HCT116 (cell line): ENCODE measurements around the gene MAPRE3. TPM values are rescaled to one million over a fixed set of nuclear protein-coding genes. Genes with fewer than 3 reads are reported as not detected.

Source experiments
- ATAC-seq: fragments of 200-7000 bp; cut with Tn5 transposase; 2 replicates; pipeline ENCODE4 v1.9.1; 2020; ENCODE audit warnings: mild to moderate bottlenecking, moderate library complexity
- BruUV-seq: library from RNA; stranded (reverse); fragments of 400-500 nt; replicated peaks from 2 replicates; lab custom pipeline; 2021; lab: Mats Ljungman, UMichigan
- CTCF ChIA-PET: fragments of 300-600 bp; sonication (Branson Sonifier 250); formaldehyde crosslinking; loops from one replicate; lab custom pipeline; 2021; ENCODE audit warnings: antibody characterized with exemption; lab: Charles Lee
- POLR2A ChIA-PET: fragments of 300-600, 350-600 bp; sonication (Branson Sonifier 250); formaldehyde crosslinking; loops from one replicate; lab custom pipeline; 2021; ENCODE audit warnings: antibody characterized with exemption; lab: Charles Lee
- RAD21 ChIA-PET, 2 experiments: fragments of 300-600 bp; sonication (Branson Sonifier 250); formaldehyde crosslinking; loops; one replicate each; lab custom pipeline; 2023; ENCODE audit warnings: low total read pairs in 2 of 2; ENCODE audit not compliant: uncharacterized antibody in 2 of 2, unreplicated experiment in 2 of 2, low non-redundant PET in 1 of 2; lab: Charles Lee
- DNase-seq: peaks from one replicate; pipeline ENCODE4 v3.0.0-alpha.2; 2010; ENCODE audit warnings: low read depth, low spot score
- H2AFZ ChIP-seq: fragments of 200-600 bp; shearing (Covaris generic), sonication (generic); 2 replicates; pipeline ENCODE4 v1.6.1; 2017; ENCODE audit warnings: low read depth, mixed run types, mixed read lengths, antibody characterized with exemption, low read length; ENCODE audit not compliant: poor library complexity, severe bottlenecking
- H3K27ac ChIP-seq: 2 replicates; pipeline ENCODE4 v1.5.1; 2012; ENCODE audit warnings: low read depth, low read length
- H3K27me3 ChIP-seq: fragments of 200-600 bp; sonication (generic); 2 replicates; pipeline ENCODE4 v1.6.1; 2016; ENCODE audit warnings: mixed run types, low read length, mixed read lengths; ENCODE audit not compliant: insufficient read depth
- H3K36me3 ChIP-seq, 2 experiments: fragments of 200-500 bp in 1 of 2; fragments of 200-600 bp in 1 of 2; sonication (Bioruptor generic) in 1 of 2; sonication (generic) in 1 of 2; 2 replicates each; pipeline versions ENCODE4 v1.5.1 to v1.6.1; 2014 to 2016; ENCODE audit warnings: low read length in 2 of 2, inconsistent platforms in 1 of 2, mixed read lengths in 1 of 2, mixed run types in 1 of 2; ENCODE audit not compliant: insufficient read depth in 2 of 2, control insufficient read depth in 1 of 2
- H3K4me1 ChIP-seq, 2 experiments: fragments of 200-600 bp in 1 of 2; sonication (generic) in 1 of 2; 2 replicates each; pipeline versions ENCODE4 v1.5.1 to v1.6.1; 2012 to 2017; ENCODE audit warnings: low read length in 2 of 2, inconsistent platforms in 1 of 2, mild to moderate bottlenecking in 1 of 2, mixed read lengths in 1 of 2, mixed run types in 1 of 2, moderate library complexity in 1 of 2; ENCODE audit not compliant: insufficient read depth in 2 of 2, control insufficient read depth in 1 of 2
- H3K4me2 ChIP-seq: fragments of 200-600 bp; sonication (generic); 2 replicates; pipeline ENCODE4 v1.6.1; 2017; ENCODE audit warnings: mixed run types, low read length, mixed read lengths
- H3K4me3 ChIP-seq, 2 experiments: fragments of 200-600 bp in 1 of 2; sonication (generic) in 1 of 2; replicated peaks in 1 of 2; 2 replicates each; pipeline ENCODE4 v1.5.1; 2011 to 2016; ENCODE audit warnings: low read length in 2 of 2, control low read depth in 1 of 2, low read depth in 1 of 2, mild to moderate bottlenecking in 1 of 2, mixed read lengths in 1 of 2, mixed run types in 1 of 2
- H3K79me2 ChIP-seq: fragments of 200-600 bp; sonication (generic); 2 replicates; pipeline ENCODE4 v1.6.1; 2017; ENCODE audit warnings: mild to moderate bottlenecking, mixed run types, low read length, moderate library complexity, mixed read lengths; ENCODE audit not compliant: insufficient read depth
- H3K9ac ChIP-seq: fragments of 200-600 bp; sonication (generic); 2 replicates; pipeline ENCODE4 v1.6.1; 2016; ENCODE audit warnings: low read length, mixed read lengths
- H3K9me2 ChIP-seq: fragments of 200-600 bp; sonication (generic), shearing (Covaris generic); 2 replicates; pipeline ENCODE4 v1.6.1; 2017; ENCODE audit warnings: mixed run types, mild to moderate bottlenecking, moderate library complexity; ENCODE audit not compliant: insufficient read depth
- H3K9me3 ChIP-seq, 2 experiments: fragments of 200-500 bp in 1 of 2; fragments of 200-600 bp in 1 of 2; sonication (Bioruptor generic) in 1 of 2; sonication (generic) in 1 of 2; 2 replicates each; pipeline ENCODE4 v1.6.1; 2014 to 2017; ENCODE audit warnings: low read length in 2 of 2, mixed read lengths in 2 of 2, inconsistent platforms in 1 of 2, low read depth in 1 of 2, mild to moderate bottlenecking in 1 of 2, mixed run types in 1 of 2, moderate library complexity in 1 of 2; ENCODE audit not compliant: control insufficient read depth in 1 of 2, insufficient read depth in 1 of 2
- H4K20me1 ChIP-seq: fragments of 200-600 bp; sonication (generic), shearing (Covaris generic); 2 replicates; pipeline ENCODE4 v1.6.1; 2017; ENCODE audit warnings: mixed run types, mild to moderate bottlenecking, moderate library complexity; ENCODE audit not compliant: insufficient read depth
- ATF3 ChIP-seq: IDR thresholded peaks from 2 replicates; pipeline ENCODE4 v1.6.1; 2012
- CTCF ChIP-seq, 3 experiments: fragments of 200-600 bp in 1 of 3; sonication (generic) in 1 of 3; IDR thresholded peaks in 2 of 3; conservative IDR thresholded peaks in 1 of 3; 2 replicates each; pipeline ENCODE4 v1.5.1; 2012 to 2017; ENCODE audit warnings: low read depth in 2 of 3, low read length in 2 of 3, antibody characterized with exemption in 1 of 3, borderline replicate concordance in 1 of 3, control low read depth in 1 of 3, mild to moderate bottlenecking in 1 of 3, mixed read lengths in 1 of 3, mixed run types in 1 of 3, moderate library complexity in 1 of 3; ENCODE audit not compliant: insufficient read depth in 1 of 3
- POLR2AphosphoS5 ChIP-seq: IDR thresholded peaks from 2 replicates; pipeline ENCODE4 v1.6.1; 2011; ENCODE audit warnings: mild to moderate bottlenecking, low read depth, low read length, moderate library complexity
- RAD21 ChIP-seq: IDR thresholded peaks from 2 replicates; pipeline ENCODE4 v1.6.1; 2012; ENCODE audit warnings: low read depth, mild to moderate bottlenecking
- SP1 ChIP-seq: IDR thresholded peaks from 2 replicates; pipeline ENCODE4 v1.6.1; 2012; ENCODE audit warnings: low read depth
- YY1 ChIP-seq: IDR thresholded peaks from 2 replicates; pipeline ENCODE4 v1.6.1; 2011; ENCODE audit warnings: low read length, low read depth, moderate library complexity, mild to moderate bottlenecking; ENCODE audit not compliant: insufficient replicate concordance; ENCODE audit errors: extremely low read depth
- ZFX ChIP-seq: fragments of 450-650 bp; IDR thresholded peaks from 2 replicates; pipeline ENCODE4 v1.6.1; 2017
- intact Hi-C: fragments of 100-400 bp; cut with micrococcal nuclease; formaldehyde crosslinking; loops from 2 replicates; pipeline ENCODE4 v1.10.0; 2022
- total RNA-seq: library from RNA; stranded (reverse); gene quantifications from one replicate; pipeline ENCODE4 v1.2.1, GENCODE V29; 2021; ENCODE audit not compliant: unreplicated experiment

Gene MAPRE3
- total RNA-seq, 1 experiment from 2014 or later, result 12.1 TPM

GRCh38 chr2:27069961-27070618 lies 99.7 kb downstream of the MAPRE3 start:
- peaks cover 16 to 17% of the 10 kb centered on the region in 2 experiments; a peak in 3 of 4 replicates for H3K36me3 ChIP-seq
- H3K4me2 ChIP-seq, result peak overlapping the region; percentile 89
- DNase-seq (no peak), ATAC-seq (no peak)
- H3K79me2 ChIP-seq, result peaks cover 33% of the 10 kb centered on the region
- peak overlapping the region; percentile 89 for H3K9ac ChIP-seq
- CTCF ChIA-PET, result no interaction called here
- peak overlapping the region; percentile 98 to 99 for H3K4me3 ChIP-seq
- intact Hi-C loops, result no loop called here
- POLR2A ChIA-PET, result no interaction called here
- H3K4me1 ChIP-seq, result peaks cover 7 to 18% of the 10 kb centered on the region in 2 experiments
- no peak overlapping the region for H2AFZ ChIP-seq
- TF ChIP-seq CTCF (IDR thresholded peaks at IDR 0.05 in 2 of 3, conservative IDR thresholded peaks at IDR 0.05 in 1 of 3; ENCODE audit: borderline replicate concordance in 1 of 3, insufficient read depth in 1 of 3, low read depth in 2 of 3, low read length in 2 of 3) (no peak), POLR2AphosphoS5 (0 out of 2 replicates have a peak, but pooled peaks have one; percentile 24), YY1 (no peak), ATF3 (no peak), SP1 (no peak), RAD21 (no peak), ZFX (no peak)
- H3K9me3 ChIP-seq, result no peaks in the 10 kb centered on the region
- no peak overlapping the region for H3K27ac ChIP-seq
- BruUV-seq, result no TSS peak
- no peaks in the 10 kb centered on the region for H4K20me1 ChIP-seq
- RAD21 ChIA-PET, result no interaction called here
- no peaks in the 10 kb centered on the region for H3K27me3 ChIP-seq
- no peaks in the 10 kb centered on the region for H3K9me2 ChIP-seq
